Left renal pelvis (tissue), 4 donors: ENCODE measurements around the gene CEL. TPM values are rescaled to one million over a fixed set of nuclear protein-coding genes. Genes with fewer than 3 reads are reported as not detected.
"Not testable (repeated sequence)": the region's sequence is repeated elsewhere in the genome, so short reads cannot be mapped to it uniquely, and the experiment has no call there.

Experiments used
- DNase-seq, 4 donors: peaks; one replicate each; pipeline ENCODE4 v3.0.0-alpha.2; 2013; ENCODE audit warnings: low read depth in 4 of 4, low spot score in 3 of 4
- polyA plus RNA-seq, 4 donors: library from polyadenylated mRNA; unstranded; fragments of 120-200 nt; gene quantifications; one replicate each; pipeline ENCODE4 v1.2.1, GENCODE V29; 2013; ENCODE audit not compliant: insufficient read length in 4 of 4

The CEL gene
- polyA plus RNA-seq, 4 donors, result 2.0 to 5.6 (median 4.8) TPM

DNA sequence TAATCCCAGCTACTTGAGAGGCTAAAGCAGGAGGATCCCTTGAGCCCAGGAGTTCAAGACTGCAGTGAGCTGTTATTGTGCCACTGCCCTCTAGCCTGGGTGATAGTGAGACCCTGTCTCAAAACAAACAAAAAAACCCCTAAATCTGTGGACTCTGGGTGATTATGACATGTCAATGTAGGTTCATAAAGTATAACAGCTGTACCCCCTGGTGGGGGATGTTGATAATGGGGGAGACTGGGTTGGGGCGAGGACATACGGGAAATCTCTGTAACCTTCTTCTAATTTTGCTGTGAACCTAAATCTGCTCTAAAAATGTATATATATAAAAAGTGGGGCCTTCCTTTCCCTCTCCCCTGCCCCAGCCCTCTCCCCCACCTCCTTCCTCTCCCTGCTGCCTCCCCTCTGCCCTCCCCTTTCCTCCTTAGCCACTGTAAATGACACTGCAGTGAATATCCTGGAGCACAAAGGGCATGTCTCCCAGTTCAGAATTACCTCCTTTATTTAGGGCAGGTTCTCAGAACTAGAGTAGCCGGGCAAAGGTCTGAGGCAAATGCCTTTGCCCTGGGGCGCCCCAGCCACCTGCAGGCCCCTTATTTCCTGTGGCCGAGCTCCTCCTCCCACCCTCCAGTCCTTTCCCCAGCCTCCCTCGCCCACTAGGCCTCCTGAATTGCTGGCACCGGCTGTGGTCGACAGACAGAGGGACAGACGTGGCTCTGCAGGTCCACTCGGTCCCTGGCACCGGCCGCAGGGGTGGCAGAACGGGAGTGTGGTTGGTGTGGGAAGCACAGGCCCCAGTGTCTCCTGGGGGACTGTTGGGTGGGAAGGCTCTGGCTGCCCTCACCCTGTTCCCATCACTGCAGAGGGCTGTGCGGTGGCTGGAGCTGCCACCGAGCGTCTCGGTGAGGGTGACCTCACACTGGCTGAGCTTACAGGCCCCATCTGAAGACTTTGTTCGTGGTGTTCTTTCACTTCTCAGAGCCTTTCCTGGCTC lies 19.3 kb downstream of the CEL start:
- not testable (repeated sequence) for DNase-seq

DNA sequence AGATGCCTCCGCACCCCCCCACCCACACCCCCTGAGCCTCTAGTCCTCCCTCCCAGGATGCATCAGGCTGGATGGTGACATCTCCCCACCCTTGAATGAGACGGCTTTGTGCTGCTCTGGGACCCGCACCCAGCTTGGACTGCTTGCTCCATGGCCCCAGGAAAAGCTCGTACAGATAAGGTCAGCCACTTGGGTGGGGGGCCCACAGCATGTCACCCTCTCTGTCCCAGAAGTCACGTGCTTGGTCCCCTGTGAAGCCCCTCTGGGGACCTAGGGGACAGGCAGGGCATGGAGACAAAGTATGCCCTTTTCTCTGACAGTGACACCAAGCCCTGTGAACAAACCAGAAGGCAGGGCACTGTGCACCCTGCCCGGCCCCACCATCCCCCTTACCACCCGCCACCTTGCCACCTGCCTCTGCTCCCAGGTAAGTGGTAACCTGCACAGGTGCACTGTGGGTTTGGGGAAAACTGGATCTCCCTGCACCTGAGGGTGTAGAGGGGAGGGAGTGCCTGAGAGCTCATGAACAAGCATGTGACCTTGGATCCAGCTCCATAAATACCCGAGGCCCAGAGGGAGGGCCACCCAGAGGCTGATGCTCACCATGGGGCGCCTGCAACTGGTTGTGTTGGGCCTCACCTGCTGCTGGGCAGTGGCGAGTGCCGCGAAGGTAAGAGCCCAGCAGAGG lies 20.3 kb downstream of the CEL start:
- DNase-seq, result not testable (repeated sequence)

- not testable (repeated sequence) for DNase-seq
Observed at GRCh38 chr9:133083688-133084087, 21.9 kb downstream of the CEL start.

DNA sequence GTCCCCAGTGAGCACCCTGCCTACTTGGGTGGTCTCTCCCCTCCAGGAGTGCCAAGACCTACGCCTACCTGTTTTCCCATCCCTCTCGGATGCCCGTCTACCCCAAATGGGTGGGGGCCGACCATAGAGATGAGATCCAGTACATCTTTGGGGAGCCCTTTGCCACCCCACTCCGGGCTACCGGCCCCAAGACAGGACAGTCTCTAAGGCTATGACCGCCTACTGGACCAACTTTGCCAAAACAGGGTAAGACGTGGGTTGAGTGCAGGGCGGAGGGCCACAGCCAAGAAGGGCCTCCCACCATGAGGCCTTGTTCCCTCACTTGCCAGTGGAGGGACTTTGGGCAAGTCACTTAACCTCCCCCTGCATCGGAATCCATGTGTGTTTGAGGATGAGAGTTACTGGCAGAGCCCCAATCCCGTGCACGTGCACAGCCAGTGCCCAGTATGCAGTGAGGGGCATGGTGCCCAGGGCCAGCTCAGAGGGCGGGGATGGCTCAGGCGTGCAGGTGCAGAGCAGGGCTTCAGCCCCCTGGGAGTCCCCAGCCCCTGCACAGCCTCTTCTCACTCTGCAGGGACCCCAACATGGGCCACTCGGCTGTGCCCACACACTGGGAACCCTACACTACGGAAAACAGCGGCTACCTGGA lies 24.6 kb downstream of the CEL start:
- DNase-seq, result not testable (repeated sequence)

DNA sequence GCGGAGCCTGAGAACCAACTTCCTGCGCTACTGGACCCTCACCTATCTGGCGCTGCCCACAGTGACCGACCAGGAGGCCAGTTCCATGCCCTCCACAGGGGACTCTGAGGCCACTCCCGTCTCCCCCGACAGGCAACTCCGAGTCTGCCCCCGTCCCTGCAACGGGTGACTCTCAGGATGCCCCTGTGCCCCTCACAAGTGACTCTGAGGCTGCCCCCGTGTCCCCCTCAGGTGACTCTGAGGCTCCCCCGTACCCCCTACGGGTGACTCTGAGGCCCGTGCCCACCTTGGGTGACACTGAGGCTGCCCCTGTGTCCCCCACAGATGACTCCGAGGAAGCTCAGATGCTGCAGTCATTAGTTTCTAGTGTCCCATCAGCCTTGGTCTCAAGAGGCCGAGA lies 25.1 kb downstream of the CEL start:
- no peak for DNase-seq

DNA sequence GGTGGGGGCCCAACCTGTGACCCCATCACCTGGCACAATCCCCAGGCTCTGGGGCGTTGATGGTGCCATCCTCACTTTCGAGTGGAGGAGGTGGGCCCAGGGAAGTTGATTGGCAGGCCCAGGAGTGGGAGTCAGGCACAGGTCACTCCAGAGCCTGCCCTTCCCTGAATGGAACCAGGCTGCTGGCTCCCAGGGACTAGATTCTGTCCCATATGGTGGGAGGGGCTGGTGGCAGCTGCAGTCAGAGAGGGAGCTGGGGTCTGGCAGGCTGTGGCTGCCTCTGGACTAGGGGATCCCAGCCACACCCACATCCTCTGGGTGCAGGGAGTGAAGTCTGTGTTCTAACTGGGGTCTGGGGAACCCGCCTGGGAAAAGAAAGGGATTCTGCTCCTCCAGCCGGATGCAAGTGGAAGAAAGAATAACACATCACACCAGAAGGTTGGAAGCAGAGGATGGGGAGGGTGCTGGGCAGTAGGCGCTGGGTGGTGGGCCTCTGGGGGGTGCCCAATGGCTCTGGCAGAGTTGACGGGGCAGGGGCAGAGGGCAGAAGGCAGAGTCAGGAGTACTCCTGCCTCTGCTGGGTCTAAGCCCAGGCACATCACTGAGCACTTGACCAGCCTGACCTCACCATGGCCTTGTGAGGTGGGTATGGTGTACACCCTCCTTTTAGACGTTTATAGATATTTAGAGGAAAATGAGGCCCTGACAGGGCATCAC lies 25.8 kb downstream of the CEL start:
- DNase-seq, result no peak

GRCh38 chr9:133088146-133088750 lies 26.5 kb downstream of the CEL start:
- DNase-seq, result no peak

- no peak for DNase-seq
Observed at GRCh38 chr9:133088756-133089155, 27.0 kb downstream of the CEL start.

- no peak for DNase-seq
Observed at GRCh38 chr9:133089271-133089671, 27.5 kb downstream of the CEL start.

DNA sequence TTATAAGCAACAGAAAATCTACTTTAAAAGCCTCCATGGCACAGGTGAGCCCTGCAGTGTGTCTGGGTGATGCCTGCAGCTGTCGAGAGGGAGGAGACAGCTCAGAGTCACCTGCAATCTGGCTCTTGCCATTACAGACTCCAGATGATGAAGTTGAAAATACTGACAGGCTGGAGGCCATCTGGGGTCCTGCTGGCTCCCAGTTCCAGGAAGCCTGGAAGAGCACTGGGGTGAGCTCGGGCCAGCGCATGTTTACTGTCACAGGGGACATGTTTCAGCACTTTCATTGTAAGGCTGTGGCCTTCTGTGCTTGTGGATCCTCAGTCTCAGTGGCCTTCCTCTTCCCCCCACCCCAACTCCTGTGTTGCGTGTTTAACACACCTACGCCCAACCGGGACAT lies 28.4 kb downstream of the CEL start:
- DNase-seq, result no peak

DNA sequence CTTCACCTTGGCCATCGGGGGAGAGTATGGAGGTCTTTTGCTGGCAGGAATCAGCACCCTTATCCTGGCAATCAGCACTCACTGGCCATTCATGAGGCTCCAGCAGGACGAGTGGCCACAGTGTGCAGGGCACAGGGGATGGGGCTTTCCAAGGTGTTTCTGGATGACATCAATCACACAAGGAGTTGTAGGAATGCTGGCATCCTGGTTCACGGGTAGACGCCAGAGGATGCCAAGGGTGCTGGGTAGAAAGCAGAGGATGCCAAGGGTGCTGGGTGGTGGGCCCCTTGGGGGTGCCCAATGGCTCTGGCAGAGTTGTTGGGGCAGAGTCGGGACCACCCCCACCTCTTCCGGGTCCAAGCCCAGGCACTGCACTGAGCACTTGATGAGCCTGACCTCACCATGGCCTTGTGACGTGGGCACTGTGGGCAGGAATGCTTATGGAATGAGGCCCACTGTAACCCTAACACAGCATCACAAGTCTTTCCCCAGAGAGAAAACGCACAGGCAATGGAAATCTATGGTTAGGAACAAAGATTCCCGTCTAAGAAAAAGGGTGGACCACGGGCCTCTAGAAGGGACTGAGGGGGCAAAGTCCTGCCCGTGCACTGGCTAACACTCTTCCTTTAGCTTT lies 29.1 kb downstream of the CEL start:
- DNase-seq, result no peak

GRCh38 chr9:133094351-133094750 lies 32.6 kb downstream of the CEL start:
- DNase-seq, result not testable (repeated sequence)

DNA sequence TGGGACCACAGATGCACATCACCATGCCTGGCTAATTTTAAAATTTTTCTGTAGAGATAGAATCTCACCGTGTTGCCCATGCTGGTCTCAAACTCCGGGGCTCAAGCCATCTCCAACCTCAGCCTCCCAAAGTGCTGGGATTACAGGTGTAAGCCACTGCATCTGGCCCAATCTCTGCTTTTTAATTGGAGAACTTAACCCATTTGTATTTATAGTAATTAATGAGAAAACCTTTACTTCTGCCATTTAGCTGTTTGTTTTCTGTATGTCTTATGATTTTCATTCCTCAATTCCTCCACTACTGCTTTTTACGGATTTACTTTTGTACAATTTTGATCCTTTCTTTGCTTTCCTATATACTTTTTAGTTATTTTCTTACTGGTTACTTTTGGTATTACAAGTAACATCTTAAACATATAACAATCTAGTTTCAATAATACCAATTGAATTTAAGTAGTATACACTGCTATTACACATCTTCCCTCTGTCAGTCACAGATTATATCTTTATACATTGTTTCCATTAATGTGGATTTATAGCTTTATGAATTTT lies 33.1 kb downstream of the CEL start:
- DNase-seq, result no peak

DNA sequence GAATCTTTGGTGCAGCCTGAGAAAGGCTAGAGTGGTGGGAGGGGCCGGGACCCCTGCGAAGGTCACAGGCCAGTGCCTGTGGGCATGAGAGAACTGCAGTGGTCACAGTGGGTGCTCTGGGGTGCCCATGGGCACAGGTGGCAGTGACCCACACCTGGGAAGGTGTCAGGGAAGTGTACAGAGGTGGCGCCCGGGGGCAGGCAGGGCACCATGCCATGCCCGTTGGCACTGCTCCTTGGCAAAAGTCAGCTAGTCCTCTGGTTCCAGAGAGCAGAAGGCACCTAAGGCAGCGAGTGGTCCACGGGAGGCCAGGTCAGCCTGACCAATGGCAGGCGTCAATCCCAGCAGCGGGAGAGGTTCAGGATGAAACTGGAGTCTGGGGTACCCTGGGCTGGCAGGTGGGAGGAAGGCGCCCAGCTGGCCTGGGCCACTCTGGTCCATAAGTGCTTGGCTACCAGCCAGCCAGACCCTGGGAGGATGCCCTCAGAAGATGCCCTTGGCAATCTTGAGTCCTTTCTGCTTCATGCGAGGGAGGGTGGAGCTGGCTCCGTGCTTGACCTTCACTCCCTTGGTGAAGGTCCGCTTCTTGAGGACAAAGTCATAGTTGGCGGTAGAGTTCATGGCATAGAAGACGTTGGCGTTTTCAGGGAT lies 36.4 kb downstream of the CEL start:
- no peak for DNase-seq

GRCh38 chr9:133098871-133099270 lies 37.1 kb downstream of the CEL start:
- DNase-seq, result no peak

DNA sequence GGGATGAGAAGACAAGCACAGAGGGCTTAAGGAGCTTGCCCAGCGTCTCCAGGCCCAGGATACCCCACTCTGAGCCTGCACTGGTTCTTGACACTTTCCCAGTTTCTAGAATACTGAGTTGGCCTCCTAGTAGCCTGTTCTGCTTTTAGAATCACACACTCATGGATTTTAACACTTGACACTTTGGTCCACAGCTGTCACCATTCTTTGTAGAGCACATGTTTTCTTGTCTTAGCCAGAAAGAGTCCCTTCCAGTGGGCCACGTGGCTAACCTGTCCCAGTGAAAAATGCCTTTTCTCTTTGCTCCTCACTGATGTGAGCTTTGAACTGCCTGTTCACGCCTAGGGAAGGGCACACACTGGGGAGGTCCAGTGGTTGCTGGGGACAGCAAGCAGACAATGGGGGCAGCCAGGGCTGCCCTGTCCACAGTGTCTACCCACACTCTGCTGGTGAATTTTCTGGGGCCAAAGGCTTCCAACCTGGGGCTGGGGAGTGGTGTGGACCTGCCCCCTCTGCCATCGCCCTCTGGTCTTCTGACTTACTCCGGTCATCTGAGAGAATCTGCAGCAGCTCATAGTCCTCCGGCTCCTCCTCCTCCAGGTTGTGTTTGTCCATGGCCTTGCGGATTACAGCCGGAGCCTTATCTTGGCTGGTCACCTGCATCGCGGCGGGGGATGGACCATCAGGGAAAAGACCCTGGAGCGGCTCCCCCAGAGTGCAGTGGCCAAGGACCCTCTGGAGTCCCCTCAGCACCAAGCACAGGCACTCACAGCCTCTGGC lies 38.1 kb downstream of the CEL start:
- no peak for DNase-seq

DNA sequence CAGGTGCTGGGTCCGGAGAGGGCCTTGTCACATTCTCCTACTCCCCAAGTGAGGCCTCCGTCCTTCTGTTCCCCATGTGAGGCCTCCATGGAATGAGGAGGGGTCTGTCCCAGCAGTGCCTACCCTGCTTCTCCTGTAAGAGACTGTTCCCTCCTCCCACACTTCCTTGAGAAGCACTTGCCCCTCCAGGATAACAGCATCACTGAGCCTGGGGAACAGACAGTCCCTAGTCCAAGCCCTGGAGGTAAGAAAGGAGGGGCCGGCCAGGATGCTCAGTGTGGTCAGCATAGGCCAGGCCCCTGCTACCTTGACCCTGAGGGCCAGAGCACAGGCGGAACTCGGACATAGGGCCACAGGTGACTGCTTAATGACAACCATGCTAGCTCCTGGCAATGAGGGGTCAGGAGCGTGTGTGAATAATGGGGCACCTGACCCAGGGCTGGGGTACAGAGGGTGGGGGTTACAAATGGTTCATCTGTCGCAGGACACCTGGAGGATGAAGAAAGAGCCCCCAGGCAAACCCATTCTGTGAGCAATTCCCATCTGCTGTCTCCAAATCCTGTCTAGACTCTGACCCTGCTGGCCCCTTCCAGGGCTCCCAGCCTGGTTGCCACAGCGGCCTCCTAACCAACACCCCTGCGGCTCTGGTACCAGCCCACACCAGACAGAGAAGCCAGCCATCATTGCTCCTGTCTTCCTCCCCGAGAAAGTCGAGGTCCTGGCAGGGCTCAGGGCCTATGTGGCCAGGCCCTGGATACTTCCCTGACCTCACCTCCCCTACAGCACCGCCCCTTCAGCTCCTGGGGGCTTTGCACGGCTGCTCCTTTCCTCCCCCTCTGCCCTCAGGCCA lies 39.0 kb downstream of the CEL start:
- DNase-seq, result no peak
